Activated CD8-positive, alpha-beta memory T cell treated with anti-CD3 and anti-CD28 coated beads for 24 hours (primary cell): ENCODE measurements around the gene LARP4B.

ENCODE experiments used
- DNase-seq: peaks from one replicate; pipeline ENCODE4 v3.0.0-alpha.2; 2020

The LARP4B gene

GRCh38 chr10:923844-924523 is 7.5 kb downstream of the LARP4B start:
- no peak for DNase-seq

GRCh38 chr10:921471-922414 is 9.8 kb downstream of the LARP4B start:
- no peak for DNase-seq

- no peak for DNase-seq
Observed at GRCh38 chr10:920450-920849, 11.1 kb downstream of the LARP4B start.

- no peak for DNase-seq
Observed at GRCh38 chr10:919481-919880, 12.0 kb downstream of the LARP4B start.

- no peak for DNase-seq
Observed at GRCh38 chr10:917999-918398, 13.5 kb downstream of the LARP4B start.

GRCh38 chr10:917416-917720 is 14.1 kb downstream of the LARP4B start:
- no peak for DNase-seq

GRCh38 chr10:916716-917415 is 14.6 kb downstream of the LARP4B start:
- no peak for DNase-seq

GRCh38 chr10:909831-910230 is 21.7 kb downstream of the LARP4B start:
- no peak for DNase-seq

- DNase-seq, result no peak
Observed at GRCh38 chr10:905972-906371, 25.5 kb downstream of the LARP4B start.

GRCh38 chr10:905503-905902 is 26.0 kb downstream of the LARP4B start:
- DNase-seq, result no peak

- DNase-seq, result no peak
Observed at GRCh38 chr10:904403-904802, 27.1 kb downstream of the LARP4B start.

GRCh38 chr10:898141-898540 is 33.4 kb downstream of the LARP4B start:
- DNase-seq, result no peak

- DNase-seq, result no peak
Observed at GRCh38 chr10:896982-897381, 34.5 kb downstream of the LARP4B start.

GRCh38 chr10:895324-895723 is 36.2 kb downstream of the LARP4B start:
- DNase-seq, result no peak

- no peak for DNase-seq
Observed at GRCh38 chr10:878895-879294, 52.6 kb downstream of the LARP4B start.

GRCh38 chr10:878333-878759 is 53.2 kb downstream of the LARP4B start:
- DNase-seq, result no peak

- no peak for DNase-seq
Observed at GRCh38 chr10:876438-876837, 55.1 kb downstream of the LARP4B start.

GRCh38 chr10:873020-873419 is 58.5 kb downstream of the LARP4B start:
- no peak for DNase-seq

- DNase-seq, result no peak
Observed at GRCh38 chr10:871951-872403, 59.5 kb downstream of the LARP4B start.

- DNase-seq, result no peak
Observed at GRCh38 chr10:870564-871166, 60.8 kb downstream of the LARP4B start.

- DNase-seq, result no peak
Observed at GRCh38 chr10:869171-869570, 62.3 kb downstream of the LARP4B start.

- no peak for DNase-seq
Observed at GRCh38 chr10:867807-868206, 63.7 kb downstream of the LARP4B start.

- DNase-seq, result no peak
Observed at GRCh38 chr10:866577-866941, 64.9 kb downstream of the LARP4B start.
